HCT116 (cell line): ENCODE data around the gene CDON. TPM values are rescaled to one million over a fixed set of nuclear protein-coding genes. Genes with fewer than 3 reads are reported as not detected.

Experiments used
- ATAC-seq: fragments of 200-7000 bp; cut with Tn5 transposase; 2 replicates; pipeline ENCODE4 v1.9.1; 2020; ENCODE audit warnings: mild to moderate bottlenecking, moderate library complexity
- BruUV-seq: library from RNA; stranded (reverse); fragments of 400-500 nt; replicated peaks from 2 replicates; lab custom pipeline; 2021; lab: Mats Ljungman, UMichigan
- CTCF ChIA-PET: fragments of 300-600 bp; sonication (Branson Sonifier 250); formaldehyde crosslinking; loops from one replicate; lab custom pipeline; 2021; ENCODE audit warnings: antibody characterized with exemption; lab: Charles Lee
- POLR2A ChIA-PET: fragments of 300-600, 350-600 bp; sonication (Branson Sonifier 250); formaldehyde crosslinking; loops from one replicate; lab custom pipeline; 2021; ENCODE audit warnings: antibody characterized with exemption; lab: Charles Lee
- RAD21 ChIA-PET, 2 experiments: fragments of 300-600 bp; sonication (Branson Sonifier 250); formaldehyde crosslinking; loops; one replicate each; lab custom pipeline; 2023; ENCODE audit warnings: low total read pairs in 2 of 2; ENCODE audit not compliant: uncharacterized antibody in 2 of 2, unreplicated experiment in 2 of 2, low non-redundant PET in 1 of 2; lab: Charles Lee
- DNase-seq: peaks from one replicate; pipeline ENCODE4 v3.0.0-alpha.2; 2010; ENCODE audit warnings: low read depth, low spot score
- H2AFZ ChIP-seq: fragments of 200-600 bp; shearing (Covaris generic), sonication (generic); 2 replicates; pipeline ENCODE4 v1.6.1; 2017; ENCODE audit warnings: low read depth, mixed run types, mixed read lengths, antibody characterized with exemption, low read length; ENCODE audit not compliant: poor library complexity, severe bottlenecking
- H3K27ac ChIP-seq: 2 replicates; pipeline ENCODE4 v1.5.1; 2012; ENCODE audit warnings: low read depth, low read length
- H3K27me3 ChIP-seq: fragments of 200-600 bp; sonication (generic); 2 replicates; pipeline ENCODE4 v1.6.1; 2016; ENCODE audit warnings: mixed run types, low read length, mixed read lengths; ENCODE audit not compliant: insufficient read depth
- H3K36me3 ChIP-seq, 2 experiments: fragments of 200-500 bp in 1 of 2; fragments of 200-600 bp in 1 of 2; sonication (Bioruptor generic) in 1 of 2; sonication (generic) in 1 of 2; 2 replicates each; pipeline versions ENCODE4 v1.5.1 to v1.6.1; 2014 to 2016; ENCODE audit warnings: low read length in 2 of 2, inconsistent platforms in 1 of 2, mixed read lengths in 1 of 2, mixed run types in 1 of 2; ENCODE audit not compliant: insufficient read depth in 2 of 2, control insufficient read depth in 1 of 2
- H3K4me1 ChIP-seq, 2 experiments: fragments of 200-600 bp in 1 of 2; sonication (generic) in 1 of 2; 2 replicates each; pipeline versions ENCODE4 v1.5.1 to v1.6.1; 2012 to 2017; ENCODE audit warnings: low read length in 2 of 2, inconsistent platforms in 1 of 2, mild to moderate bottlenecking in 1 of 2, mixed read lengths in 1 of 2, mixed run types in 1 of 2, moderate library complexity in 1 of 2; ENCODE audit not compliant: insufficient read depth in 2 of 2, control insufficient read depth in 1 of 2
- H3K4me2 ChIP-seq: fragments of 200-600 bp; sonication (generic); 2 replicates; pipeline ENCODE4 v1.6.1; 2017; ENCODE audit warnings: mixed run types, low read length, mixed read lengths
- H3K4me3 ChIP-seq, 2 experiments: fragments of 200-600 bp in 1 of 2; sonication (generic) in 1 of 2; replicated peaks in 1 of 2; 2 replicates each; pipeline ENCODE4 v1.5.1; 2011 to 2016; ENCODE audit warnings: low read length in 2 of 2, control low read depth in 1 of 2, low read depth in 1 of 2, mild to moderate bottlenecking in 1 of 2, mixed read lengths in 1 of 2, mixed run types in 1 of 2
- H3K79me2 ChIP-seq: fragments of 200-600 bp; sonication (generic); 2 replicates; pipeline ENCODE4 v1.6.1; 2017; ENCODE audit warnings: mild to moderate bottlenecking, mixed run types, low read length, moderate library complexity, mixed read lengths; ENCODE audit not compliant: insufficient read depth
- H3K9ac ChIP-seq: fragments of 200-600 bp; sonication (generic); 2 replicates; pipeline ENCODE4 v1.6.1; 2016; ENCODE audit warnings: low read length, mixed read lengths
- H3K9me2 ChIP-seq: fragments of 200-600 bp; sonication (generic), shearing (Covaris generic); 2 replicates; pipeline ENCODE4 v1.6.1; 2017; ENCODE audit warnings: mixed run types, mild to moderate bottlenecking, moderate library complexity; ENCODE audit not compliant: insufficient read depth
- H3K9me3 ChIP-seq, 2 experiments: fragments of 200-500 bp in 1 of 2; fragments of 200-600 bp in 1 of 2; sonication (Bioruptor generic) in 1 of 2; sonication (generic) in 1 of 2; 2 replicates each; pipeline ENCODE4 v1.6.1; 2014 to 2017; ENCODE audit warnings: low read length in 2 of 2, mixed read lengths in 2 of 2, inconsistent platforms in 1 of 2, low read depth in 1 of 2, mild to moderate bottlenecking in 1 of 2, mixed run types in 1 of 2, moderate library complexity in 1 of 2; ENCODE audit not compliant: control insufficient read depth in 1 of 2, insufficient read depth in 1 of 2
- H4K20me1 ChIP-seq: fragments of 200-600 bp; sonication (generic), shearing (Covaris generic); 2 replicates; pipeline ENCODE4 v1.6.1; 2017; ENCODE audit warnings: mixed run types, mild to moderate bottlenecking, moderate library complexity; ENCODE audit not compliant: insufficient read depth
- CBX3 ChIP-seq: IDR thresholded peaks from 2 replicates; pipeline ENCODE4 v1.6.1; 2012; ENCODE audit warnings: low read depth
- ELF1 ChIP-seq: IDR thresholded peaks from 2 replicates; pipeline ENCODE4 v1.6.1; 2012; ENCODE audit warnings: low read depth, borderline replicate concordance
- POLR2A ChIP-seq: IDR thresholded peaks from 2 replicates; pipeline ENCODE4 v1.7.0; 2011; ENCODE audit warnings: borderline replicate concordance; ENCODE audit not compliant: insufficient read depth, insufficient read length; ENCODE audit errors: extremely low read depth
- RAD21 ChIP-seq: IDR thresholded peaks from 2 replicates; pipeline ENCODE4 v1.6.1; 2012; ENCODE audit warnings: low read depth, mild to moderate bottlenecking
- SP1 ChIP-seq: IDR thresholded peaks from 2 replicates; pipeline ENCODE4 v1.6.1; 2012; ENCODE audit warnings: low read depth
- SRF ChIP-seq: IDR thresholded peaks from 2 replicates; pipeline ENCODE4 v1.6.1; 2012; ENCODE audit warnings: low read depth
- intact Hi-C: fragments of 100-400 bp; cut with micrococcal nuclease; formaldehyde crosslinking; loops from 2 replicates; pipeline ENCODE4 v1.10.0; 2022
- total RNA-seq: library from RNA; stranded (reverse); gene quantifications from one replicate; pipeline ENCODE4 v1.2.1, GENCODE V29; 2021; ENCODE audit not compliant: unreplicated experiment
- TF ChIP-seq, protein P1 (sequence below): IDR thresholded peaks from 2 replicates; pipeline ENCODE4 v1.6.1; 2012
- TF ChIP-seq, protein P2 (sequence below): IDR thresholded peaks from 2 replicates; pipeline ENCODE4 v1.6.1; 2012; ENCODE audit warnings: low read depth

Gene CDON
- total RNA-seq, 1 experiment from 2014 or later: 16.9 TPM

DNA sequence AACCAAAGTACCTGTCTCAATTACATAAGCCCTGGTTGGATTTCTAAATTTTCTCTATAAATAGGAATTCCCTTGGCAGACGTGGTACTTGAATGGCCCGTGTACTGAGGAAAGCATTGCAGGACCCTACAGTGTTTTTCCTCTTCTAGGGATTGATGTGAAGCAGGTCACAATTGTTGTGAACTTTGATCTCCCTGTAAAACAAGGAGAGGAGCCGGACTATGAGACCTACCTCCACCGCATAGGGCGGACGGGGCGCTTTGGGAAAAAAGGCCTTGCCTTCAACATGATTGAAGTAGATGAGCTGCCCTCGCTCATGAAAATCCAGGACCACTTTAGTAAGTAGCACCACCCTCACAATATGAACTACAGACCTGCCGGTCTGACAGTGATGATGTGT lies 141.6 kb downstream of the CDON start:
- RAD21 ChIA-PET: no interaction called here
- H3K4me1 ChIP-seq: no peaks in the 10 kb centered on the region
- H3K9ac ChIP-seq: no peak overlapping the region
- H3K4me3 ChIP-seq: no peak overlapping the region
- no peak overlapping the region for H3K4me2 ChIP-seq
- no peak overlapping the region for H3K27ac ChIP-seq
- no peak overlapping the region for H2AFZ ChIP-seq
- H3K27me3 ChIP-seq: peaks cover 7% of the 10 kb centered on the region; the same call in 1 of the 2 replicates
- H3K9me3 ChIP-seq: no peaks in the 10 kb centered on the region
- no peak for ATAC-seq
- no peaks in the 10 kb centered on the region for H4K20me1 ChIP-seq
- DNase-seq: no peak
- intact Hi-C loops: loop anchor here (5.0 kb wide), 1 partner anchor 201 kb away; no protein-coding TSS in a partner anchor
- POLR2A ChIA-PET: no interaction called here
- TF ChIP-seq, protein P1, sequence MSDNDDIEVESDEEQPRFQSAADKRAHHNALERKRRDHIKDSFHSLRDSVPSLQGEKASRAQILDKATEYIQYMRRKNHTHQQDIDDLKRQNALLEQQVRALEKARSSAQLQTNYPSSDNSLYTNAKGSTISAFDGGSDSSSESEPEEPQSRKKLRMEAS: no peak
- TF ChIP-seq RAD21: no peak
- TF ChIP-seq POLR2A: no peak
- no peak for TF ChIP-seq SP1
- no peak for TF ChIP-seq CBX3
- TF ChIP-seq, protein P2, sequence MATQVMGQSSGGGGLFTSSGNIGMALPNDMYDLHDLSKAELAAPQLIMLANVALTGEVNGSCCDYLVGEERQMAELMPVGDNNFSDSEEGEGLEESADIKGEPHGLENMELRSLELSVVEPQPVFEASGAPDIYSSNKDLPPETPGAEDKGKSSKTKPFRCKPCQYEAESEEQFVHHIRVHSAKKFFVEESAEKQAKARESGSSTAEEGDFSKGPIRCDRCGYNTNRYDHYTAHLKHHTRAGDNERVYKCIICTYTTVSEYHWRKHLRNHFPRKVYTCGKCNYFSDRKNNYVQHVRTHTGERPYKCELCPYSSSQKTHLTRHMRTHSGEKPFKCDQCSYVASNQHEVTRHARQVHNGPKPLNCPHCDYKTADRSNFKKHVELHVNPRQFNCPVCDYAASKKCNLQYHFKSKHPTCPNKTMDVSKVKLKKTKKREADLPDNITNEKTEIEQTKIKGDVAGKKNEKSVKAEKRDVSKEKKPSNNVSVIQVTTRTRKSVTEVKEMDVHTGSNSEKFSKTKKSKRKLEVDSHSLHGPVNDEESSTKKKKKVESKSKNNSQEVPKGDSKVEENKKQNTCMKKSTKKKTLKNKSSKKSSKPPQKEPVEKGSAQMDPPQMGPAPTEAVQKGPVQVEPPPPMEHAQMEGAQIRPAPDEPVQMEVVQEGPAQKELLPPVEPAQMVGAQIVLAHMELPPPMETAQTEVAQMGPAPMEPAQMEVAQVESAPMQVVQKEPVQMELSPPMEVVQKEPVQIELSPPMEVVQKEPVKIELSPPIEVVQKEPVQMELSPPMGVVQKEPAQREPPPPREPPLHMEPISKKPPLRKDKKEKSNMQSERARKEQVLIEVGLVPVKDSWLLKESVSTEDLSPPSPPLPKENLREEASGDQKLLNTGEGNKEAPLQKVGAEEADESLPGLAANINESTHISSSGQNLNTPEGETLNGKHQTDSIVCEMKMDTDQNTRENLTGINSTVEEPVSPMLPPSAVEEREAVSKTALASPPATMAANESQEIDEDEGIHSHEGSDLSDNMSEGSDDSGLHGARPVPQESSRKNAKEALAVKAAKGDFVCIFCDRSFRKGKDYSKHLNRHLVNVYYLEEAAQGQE: no peak
- no peak for TF ChIP-seq ELF1
- TF ChIP-seq SRF: no peak
- CTCF ChIA-PET: no interaction called here
- no peaks in the 10 kb centered on the region for H3K79me2 ChIP-seq
- no TSS peak for BruUV-seq
- H3K36me3 ChIP-seq: no peaks in the 10 kb centered on the region
- H3K9me2 ChIP-seq: no peaks in the 10 kb centered on the region
